Stomach (tissue), 9 donors: Measurements from ENCODE around the gene ZC3H7B. TPM values are rescaled to one million over a fixed set of nuclear protein-coding genes. Genes with fewer than 3 reads are reported as not detected.

Source experiments
- DNase-seq, 2 donors: peaks; one replicate each; pipeline versions ENCODE4 v3.0.0 to v3.0.0-alpha.2; 2013 to 2019
- H3K27ac ChIP-seq, 5 donors: fragments of 200-600 bp in 4 of 5; sonication (generic) in 4 of 5; one replicate each; pipeline ENCODE4 v1.5.1; 2013 to 2019; ENCODE audit warnings: mild to moderate bottlenecking in 1 of 5, moderate library complexity in 1 of 5
- H3K27me3 ChIP-seq, 3 donors: fragments of 200-600 bp; sonication (generic); one replicate each; pipeline ENCODE4 v1.5.1; 2017 to 2019; ENCODE audit warnings: mixed run types in 1 of 3
- H3K36me3 ChIP-seq, 4 donors: fragments of 200-600 bp; sonication (generic); 1 replicate in 3 of 4; 2 replicates in 1 of 4; pipeline ENCODE4 v1.5.1; 2016 to 2019
- H3K4me1 ChIP-seq, 4 donors: fragments of 200-600 bp; sonication (generic); one replicate each; pipeline ENCODE4 v1.5.1; 2016 to 2019
- H3K4me3 ChIP-seq, 4 donors: fragments of 200-600 bp; sonication (generic) in 3 of 4; one replicate each; pipeline ENCODE4 v1.5.1; 2016 to 2019; ENCODE audit warnings: mild to moderate bottlenecking in 1 of 4
- H3K9me3 ChIP-seq, 4 donors: fragments of 200-600 bp; sonication (generic); one replicate each; pipeline ENCODE4 v1.5.1; 2016 to 2019
- EP300 ChIP-seq: sonication (generic); formaldehyde crosslinking; IDR thresholded peaks from one replicate; pipeline ENCODE4 v1.6.1; 2017; ENCODE audit warnings: antibody characterized with exemption
- POLR2A ChIP-seq, 4 donors: fragments of 450-650 bp; IDR thresholded peaks; one replicate each; pipeline ENCODE4 v1.6.1; 2016; ENCODE audit warnings: antibody characterized with exemption in 4 of 4, control low read depth in 2 of 4, mild to moderate bottlenecking in 1 of 4, moderate library complexity in 1 of 4
- POLR2AphosphoS5 ChIP-seq, 3 donors: sonication (generic); formaldehyde crosslinking; IDR thresholded peaks; one replicate each; pipeline ENCODE4 v1.6.1; 2016; ENCODE audit warnings: antibody characterized with exemption in 3 of 3
- WGBS, 5 donors: extraction: QIAGEN DNeasy Blood & Tissue Kit in 3 of 5; methylation state at CpG; one replicate each; pipeline versions ENCODE4 v1.1.5 to v1.1.7; 2013 to 2018; 5-methylcytosine and 5-hydroxymethylcytosine counted together
- intact Hi-C: fragments of 100-400 bp; cut with DNase I; formaldehyde crosslinking; loops from one replicate; pipeline ENCODE4 v1.15.1; 2023; ENCODE audit warnings: low total_unique reads
- polyA plus RNA-seq, 3 donors: library from polyadenylated mRNA; stranded (reverse); fragments of 200-250 nt; gene quantifications; one replicate each; pipeline ENCODE4 v1.2.3, GENCODE V29; 2013
- total RNA-seq, 5 donors: library from RNA; depleted of rRNA; stranded (reverse); fragments of >200 nt; gene quantifications; one replicate each; pipeline versions ENCODE4 v1.1.0 to v1.2.3, GENCODE V29; 2014 to 2016
- TF ChIP-seq, protein P1 (sequence below), 7 experiments: fragments of 450-650 bp in 4 of 7; fragments of 200-600 bp in 3 of 7; sonication (generic) in 3 of 7; IDR thresholded peaks; one replicate each; pipeline ENCODE4 v1.5.1; 2016 to 2019; ENCODE audit warnings: antibody characterized with exemption in 7 of 7, control low read depth in 2 of 7, mild to moderate bottlenecking in 1 of 7
- donor health status: healthy with polysubstance abuse.
- donor health status: Bipolar disorder and iron deficiency.
- donor health status: healthy.

The ZC3H7B gene
- total and polyA plus RNA-seq, 8 donors, result 4.7 to 40.1 (median 26.2) TPM

DNA sequence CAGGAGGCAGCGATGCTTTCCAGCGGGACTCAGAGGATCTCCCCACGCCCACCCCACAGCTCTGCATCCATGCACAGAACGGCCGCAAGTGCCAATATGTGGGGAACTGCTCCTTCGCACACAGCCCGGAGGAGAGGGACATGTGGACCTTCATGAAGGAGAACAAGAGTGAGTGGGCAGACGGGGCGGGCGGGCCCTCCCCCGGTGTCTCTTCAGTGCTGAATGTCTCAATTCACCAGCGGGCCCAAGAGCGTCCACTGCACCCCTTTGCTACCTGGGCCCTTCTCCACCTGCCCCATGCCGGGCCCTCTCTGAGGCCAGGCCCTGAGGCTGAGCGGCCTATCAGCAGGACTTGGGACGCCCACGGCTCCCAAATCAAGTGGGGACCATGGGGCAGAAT lies 54.6 kb downstream of the ZC3H7B start:
- DNase-seq, result no peak
- no peak for TF ChIP-seq POLR2A (IDR thresholded peaks at IDR 0.05)
- TF ChIP-seq, protein P1, sequence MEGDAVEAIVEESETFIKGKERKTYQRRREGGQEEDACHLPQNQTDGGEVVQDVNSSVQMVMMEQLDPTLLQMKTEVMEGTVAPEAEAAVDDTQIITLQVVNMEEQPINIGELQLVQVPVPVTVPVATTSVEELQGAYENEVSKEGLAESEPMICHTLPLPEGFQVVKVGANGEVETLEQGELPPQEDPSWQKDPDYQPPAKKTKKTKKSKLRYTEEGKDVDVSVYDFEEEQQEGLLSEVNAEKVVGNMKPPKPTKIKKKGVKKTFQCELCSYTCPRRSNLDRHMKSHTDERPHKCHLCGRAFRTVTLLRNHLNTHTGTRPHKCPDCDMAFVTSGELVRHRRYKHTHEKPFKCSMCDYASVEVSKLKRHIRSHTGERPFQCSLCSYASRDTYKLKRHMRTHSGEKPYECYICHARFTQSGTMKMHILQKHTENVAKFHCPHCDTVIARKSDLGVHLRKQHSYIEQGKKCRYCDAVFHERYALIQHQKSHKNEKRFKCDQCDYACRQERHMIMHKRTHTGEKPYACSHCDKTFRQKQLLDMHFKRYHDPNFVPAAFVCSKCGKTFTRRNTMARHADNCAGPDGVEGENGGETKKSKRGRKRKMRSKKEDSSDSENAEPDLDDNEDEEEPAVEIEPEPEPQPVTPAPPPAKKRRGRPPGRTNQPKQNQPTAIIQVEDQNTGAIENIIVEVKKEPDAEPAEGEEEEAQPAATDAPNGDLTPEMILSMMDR (IDR thresholded peaks at IDR 0.05), result no peak
- TF ChIP-seq EP300, result no peak
- TF ChIP-seq POLR2AphosphoS5 (IDR thresholded peaks at IDR 0.05), result no peak
- intact Hi-C loops, result no loop called here
- Histone ChIP-seq H3K36me3 (peaks cover 58 to 92% (median 85%) of the 10 kb centered on the region in 4 donors), H3K4me3 (no peak overlapping the region), H3K4me1 (no peaks in the 10 kb centered on the region), H3K9me3 (no peaks in the 10 kb centered on the region), H3K27me3 (no peaks in the 10 kb centered on the region), H3K27ac (no peak overlapping the region)
- 90 to 96% (median 95%) methylated on average over 13 to 17 of the region's 17 CpGs for WGBS, 5 donors

DNA sequence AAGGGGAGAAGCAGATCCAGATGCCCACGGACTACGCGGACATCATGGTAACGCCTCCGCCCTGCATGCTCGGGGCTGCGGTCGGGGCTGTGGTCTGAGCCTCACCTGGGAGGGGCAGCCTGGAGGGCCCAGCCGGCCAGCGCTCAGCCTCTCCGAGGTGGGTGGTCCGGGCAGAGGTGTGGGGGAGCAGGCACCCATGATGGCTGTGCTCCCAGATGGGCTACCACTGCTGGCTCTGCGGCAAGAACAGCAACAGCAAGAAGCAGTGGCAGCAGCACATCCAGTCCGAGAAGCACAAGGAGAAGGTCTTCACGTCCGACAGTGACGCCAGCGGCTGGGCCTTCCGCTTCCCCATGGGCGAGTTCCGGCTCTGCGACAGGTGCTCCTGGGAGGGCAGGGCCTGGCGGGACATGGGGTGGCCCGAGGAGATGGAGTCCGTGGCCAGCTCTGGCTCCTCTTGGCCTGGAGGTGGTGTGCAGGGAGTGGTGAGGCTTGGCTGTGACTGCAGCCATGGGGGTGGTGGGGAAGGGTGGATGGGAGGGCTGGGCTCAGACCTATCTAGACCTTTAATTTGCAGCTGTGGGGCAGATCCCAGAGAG lies 55.2 kb downstream of the ZC3H7B start:
- WGBS, 5 donors, result 90 to 95% (median 92%) methylated on average over 9 to 25 of the region's 25 CpGs
- TF ChIP-seq POLR2AphosphoS5 (IDR thresholded peaks at IDR 0.05) (no peak), EP300 (no peak), POLR2A (IDR thresholded peaks at IDR 0.05) (no peak)
- TF ChIP-seq, protein P1 (IDR thresholded peaks at IDR 0.05), result no peak
- Histone ChIP-seq H3K27me3 (no peaks in the 10 kb centered on the region), H3K27ac (no peak overlapping the region), H3K9me3 (no peaks in the 10 kb centered on the region), H3K4me1 (no peaks in the 10 kb centered on the region), H3K36me3 (peaks cover 52 to 85% (median 79%) of the 10 kb centered on the region in 4 donors), H3K4me3 (no peak overlapping the region)
- intact Hi-C loops, result no loop called here
- no peak for DNase-seq

DNA sequence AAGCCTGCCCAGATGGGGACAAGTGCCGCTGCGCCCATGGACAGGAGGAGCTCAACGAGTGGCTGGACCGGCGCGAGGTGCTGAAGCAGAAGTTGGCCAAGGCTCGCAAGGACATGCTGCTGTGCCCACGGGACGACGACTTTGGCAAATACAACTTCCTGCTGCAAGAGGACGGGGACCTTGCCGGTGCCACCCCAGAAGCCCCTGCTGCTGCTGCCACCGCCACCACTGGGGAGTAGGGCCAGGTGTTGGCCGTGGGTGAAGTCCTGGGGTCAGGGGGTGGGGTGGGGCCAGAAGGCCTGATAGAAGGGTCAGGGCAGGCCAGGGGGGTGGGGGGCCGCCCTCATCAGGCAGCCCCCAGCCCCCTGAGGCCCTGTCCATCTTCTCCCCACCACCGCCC lies 55.9 kb downstream of the ZC3H7B start:
- H3K27ac ChIP-seq, result no peak overlapping the region
- 85 to 93% (median 91%) methylated on average over 13 to 16 of the region's 16 CpGs for WGBS, 5 donors
- H3K4me3 ChIP-seq, result no peak overlapping the region
- TF ChIP-seq, protein P1 (IDR thresholded peaks at IDR 0.05), result no peak
- TF ChIP-seq POLR2AphosphoS5 (IDR thresholded peaks at IDR 0.05) (no peak), EP300 (no peak), POLR2A (IDR thresholded peaks at IDR 0.05) (no peak)
- H3K36me3 ChIP-seq, result peaks cover 49 to 79% (median 72%) of the 10 kb centered on the region in 4 donors
- no peaks in the 10 kb centered on the region for H3K4me1 ChIP-seq
- no peaks in the 10 kb centered on the region for H3K27me3 ChIP-seq
- no peaks in the 10 kb centered on the region for H3K9me3 ChIP-seq
- DNase-seq, result no peak
- intact Hi-C loops, result no loop called here

DNA sequence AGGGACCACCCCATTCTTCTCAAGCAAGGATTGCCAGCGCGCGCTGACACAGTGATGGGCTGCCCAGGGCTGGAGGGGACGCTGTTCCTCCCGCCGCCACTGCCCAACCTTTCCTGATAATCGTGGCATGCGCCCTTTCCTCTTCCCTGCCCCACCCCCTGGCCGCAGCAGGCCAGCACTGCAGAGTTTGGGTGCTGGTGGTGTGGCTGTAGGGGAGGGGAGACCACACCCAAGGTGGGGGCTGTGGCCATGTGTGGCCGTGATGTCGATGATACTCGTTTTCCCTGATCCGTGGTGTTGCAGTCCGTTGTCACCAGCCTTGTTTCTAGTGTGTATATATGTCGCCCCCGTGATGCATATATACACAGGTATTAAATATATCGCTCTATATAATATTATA lies 57.6 kb downstream of the ZC3H7B start:
- TF ChIP-seq, protein P1 (IDR thresholded peaks at IDR 0.05), result no peak
- TF ChIP-seq POLR2AphosphoS5 (IDR thresholded peaks at IDR 0.05), result no peak
- no peak for TF ChIP-seq POLR2A (IDR thresholded peaks at IDR 0.05)
- TF ChIP-seq EP300, result no peak
- DNase-seq, result no peak
- intact Hi-C loops, result no loop called here

More for the DNA sequence above, 57.6 kb downstream of the ZC3H7B start:
- Histone ChIP-seq H3K4me1 (no peaks in the 10 kb centered on the region), H3K4me3 (no peak overlapping the region), H3K27me3 (no peaks in the 10 kb centered on the region), H3K36me3 (peaks cover 38 to 61% (median 55%) of the 10 kb centered on the region in 4 donors), H3K9me3 (no peaks in the 10 kb centered on the region), H3K27ac (no peak overlapping the region)
- 74 to 82% (median 80%) methylated on average over 12 to 17 of the region's 17 CpGs for WGBS, 5 donors
